Keratinocyte (primary cell): ENCODE data around the gene HCK. TPM values are rescaled to one million over a fixed set of nuclear protein-coding genes. Genes with fewer than 3 reads are reported as not detected.

Source experiments
- DNase-seq: peaks from one replicate; pipeline ENCODE4 v3.0.0-alpha.2; 2011; ENCODE audit warnings: low read depth, missing footprints, low spot score
- FAIRE-seq: peaks from 2 replicates; lab custom pipeline; 2011; peaks lifted over from hg19 to GRCh38; lab: Jason Lieb, UNC
- H2AFZ ChIP-seq: 2 replicates; pipeline ENCODE4 v1.6.0; 2012; ENCODE audit warnings: low read length, control low read depth, inconsistent platforms; ENCODE audit not compliant: control insufficient read depth
- H3K27ac ChIP-seq: 2 replicates; pipeline ENCODE4 v1.5.1; 2011; ENCODE audit warnings: low read length; ENCODE audit not compliant: control insufficient read depth, insufficient read depth
- H3K27me3 ChIP-seq: 3 replicates; pipeline ENCODE4 v1.6.0; 2011; ENCODE audit warnings: low read length; ENCODE audit not compliant: control insufficient read depth, insufficient read depth; ENCODE audit errors: extremely low read depth
- H3K36me3 ChIP-seq, 2 experiments: 2 replicates in 1 of 2; 3 replicates in 1 of 2; pipeline ENCODE4 v1.5.1; 2011; ENCODE audit warnings: low read length in 2 of 2, mild to moderate bottlenecking in 1 of 2; ENCODE audit not compliant: control insufficient read depth in 2 of 2, insufficient read depth in 2 of 2; ENCODE audit errors: extremely low read depth in 1 of 2
- H3K4me1 ChIP-seq: 3 replicates; pipeline ENCODE4 v1.5.1; 2011; ENCODE audit warnings: low read length; ENCODE audit not compliant: control insufficient read depth, insufficient read depth; ENCODE audit errors: extremely low read depth
- H3K4me2 ChIP-seq: 3 replicates; pipeline ENCODE4 v1.6.0; 2011; ENCODE audit warnings: low read depth, low read length; ENCODE audit not compliant: control insufficient read depth, insufficient read depth; ENCODE audit errors: extremely low read depth
- H3K4me3 ChIP-seq, 3 experiments: fragments of 200-600 bp in 1 of 3; sonication (generic) in 1 of 3; 2 replicates in 2 of 3; 3 replicates in 1 of 3; pipeline ENCODE4 v1.5.1; 2011 to 2016; ENCODE audit warnings: low read length in 3 of 3, mild to moderate bottlenecking in 3 of 3, control low read depth in 2 of 3, inconsistent platforms in 1 of 3, low read depth in 1 of 3, mixed read lengths in 1 of 3, mixed run types in 1 of 3, moderate library complexity in 1 of 3; ENCODE audit not compliant: control insufficient read depth in 2 of 3, insufficient read depth in 2 of 3; ENCODE audit errors: extremely low read depth in 1 of 3
- H3K79me2 ChIP-seq: 2 replicates; pipeline ENCODE4 v1.6.0; 2012; ENCODE audit warnings: low read length; ENCODE audit not compliant: control insufficient read depth, insufficient read depth
- H3K9ac ChIP-seq: 3 replicates; pipeline ENCODE4 v1.6.0; 2011; ENCODE audit warnings: low read length; ENCODE audit not compliant: control insufficient read depth, insufficient read depth; ENCODE audit errors: extremely low read depth
- H3K9me1 ChIP-seq: 3 replicates; pipeline ENCODE4 v1.6.0; 2011; ENCODE audit warnings: low read length; ENCODE audit not compliant: control insufficient read depth, insufficient read depth; ENCODE audit errors: extremely low read depth
- H3K9me3 ChIP-seq: 2 replicates; pipeline ENCODE4 v1.5.1; 2012; ENCODE audit warnings: low read depth, low read length; ENCODE audit not compliant: control insufficient read depth
- H4K20me1 ChIP-seq: 3 replicates; pipeline ENCODE4 v1.6.0; 2011; ENCODE audit warnings: low read length; ENCODE audit not compliant: control insufficient read depth, insufficient read depth; ENCODE audit errors: extremely low read depth
- CTCF ChIP-seq, 3 experiments: IDR thresholded peaks in 1 of 3; conservative IDR thresholded peaks in 1 of 3; optimal IDR thresholded peaks in 1 of 3; 2 replicates in 2 of 3; 3 replicates in 1 of 3; pipeline versions ENCODE3 to v1.5.1; 2011; ENCODE audit warnings: low read length in 3 of 3, mild to moderate bottlenecking in 3 of 3, moderate library complexity in 2 of 3, control low read depth in 1 of 3, inconsistent platforms in 1 of 3; ENCODE audit not compliant: insufficient read depth in 2 of 3; ENCODE audit errors: extremely low read depth in 1 of 3
- EZH2 ChIP-seq: IDR thresholded peaks from one replicate; pipeline ENCODE4 v1.6.1; 2012; ENCODE audit warnings: inconsistent platforms, mild to moderate bottlenecking, low read length, moderate library complexity
- dilution Hi-C: fragments of 300-500 bp; cut with MboI; formaldehyde crosslinking; loops from one replicate; pipeline ENCODE4 v1.7.0; 2020; ENCODE audit warnings: low sequenced_read_pairs; ENCODE audit not compliant: extremely low pct_ligation_motif_present
- polyA plus RNA-seq, 5 experiments: library from polyadenylated mRNA; depleted of rRNA in 3 of 5; stranded (reverse) in 3 of 5; stranded (forward) in 1 of 5; unstranded in 1 of 5; fragments of >200 nt; gene quantifications; 1 replicate in 1 of 5; 2 replicates in 3 of 5; 3 replicates in 1 of 5; pipeline versions ENCODE4 v1.2.1 to v1.2.3, GENCODE V29; 2011 to 2012; ENCODE audit warnings: missing spikeins in 2 of 5, low read depth in 1 of 5, low replicate concordance in 1 of 5

The HCK gene
- polyA plus RNA-seq, 1 donor (not counting 4 experiments of a cell fraction or from before 2014, with no cell fraction given) = not detected

GRCh38 chr20:32006841-32007786 is 44.9 kb upstream of the HCK start:
- Histone ChIP-seq H2AFZ (no peak overlapping the region), H3K4me3 (no peak overlapping the region), H3K79me2 (no peaks in the 10 kb centered on the region), H3K36me3 (no peaks in the 10 kb centered on the region), H3K4me2 (no peak overlapping the region), H3K9me1 (no peaks in the 10 kb centered on the region), H4K20me1 (no peaks in the 10 kb centered on the region), H3K4me1 (no peaks in the 10 kb centered on the region), H3K9me3 (no peaks in the 10 kb centered on the region), H3K27me3 (peaks cover 5% of the 10 kb centered on the region), H3K27ac (no peak overlapping the region), H3K9ac (no peak overlapping the region)
- no peak for DNase-seq
- dilution Hi-C loops = no loop called here
- TF ChIP-seq EZH2 = no peak
- no peak for TF ChIP-seq CTCF (optimal IDR thresholded peaks at IDR 0.05 in 1 of 3, IDR thresholded peaks at IDR 0.05 in 1 of 3, conservative IDR thresholded peaks at IDR 0.05 in 1 of 3; ENCODE audit: extremely low read depth in 1 of 3, insufficient read depth in 2 of 3, low read length in 3 of 3)
- no peak for FAIRE-seq

- Histone ChIP-seq H4K20me1 (no peaks in the 10 kb centered on the region), H2AFZ (no peak overlapping the region), H3K9me1 (no peaks in the 10 kb centered on the region), H3K4me1 (no peaks in the 10 kb centered on the region), H3K4me2 (no peak overlapping the region), H3K27ac (no peak overlapping the region), H3K9me3 (no peaks in the 10 kb centered on the region), H3K9ac (no peak overlapping the region), H3K4me3 (no peak overlapping the region), H3K36me3 (no peaks in the 10 kb centered on the region), H3K79me2 (no peaks in the 10 kb centered on the region), H3K27me3 (peaks cover 5% of the 10 kb centered on the region)
- FAIRE-seq (no peak), DNase-seq (no peak)
- dilution Hi-C loops = no loop called here
- TF ChIP-seq EZH2 = no peak
- no peak for TF ChIP-seq CTCF (optimal IDR thresholded peaks at IDR 0.05 in 1 of 3, IDR thresholded peaks at IDR 0.05 in 1 of 3, conservative IDR thresholded peaks at IDR 0.05 in 1 of 3; ENCODE audit: extremely low read depth in 1 of 3, insufficient read depth in 2 of 3, low read length in 3 of 3)
Observed at GRCh38 chr20:32007787-32008616, 44.0 kb upstream of the HCK start.
